ENCODE measurements around the gene GBP7. TPM values are rescaled to one million over a fixed set of nuclear protein-coding genes. Genes with fewer than 3 reads are reported as not detected.
"Not testable (repeated sequence)": the region's sequence is repeated elsewhere in the genome, so short reads cannot be mapped to it uniquely, and the experiment has no call there.

The GBP7 gene
- total and polyA plus RNA-seq, 9 donors = 0.15 to 0.28 TPM; not detected in 7

DNA sequence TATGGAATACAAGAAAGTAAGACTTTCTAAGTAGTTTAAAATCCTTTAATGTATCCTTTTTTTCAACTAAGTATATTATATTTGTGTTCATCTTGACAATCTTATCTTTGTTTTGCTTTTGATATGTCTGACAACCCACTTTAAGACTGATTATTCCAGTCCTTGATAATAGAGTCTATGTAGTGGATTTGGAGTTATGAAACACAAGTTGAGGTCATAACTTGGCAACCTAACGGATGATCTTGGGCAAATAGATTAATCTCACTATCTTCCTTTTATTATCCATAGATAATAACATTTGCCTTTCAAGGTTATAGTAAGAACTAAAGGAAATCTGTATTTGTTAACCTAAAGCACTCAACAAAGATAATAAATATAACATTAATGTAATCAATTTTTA, 45.1 kb downstream of the GBP7 start:
- no peak for TF ChIP-seq EP300 (IDR thresholded peaks at IDR 0.05)
- no peak overlapping the region for H3K4me3 ChIP-seq
- no peaks in the 10 kb centered on the region for H3K27me3 ChIP-seq
- no peaks in the 10 kb centered on the region for H3K36me3 ChIP-seq
- intact Hi-C loops (cut with DNase I) = loop anchor here in 1 of 4 donors (10.0 kb wide), 1 partner anchor 56 kb away; no protein-coding TSS in a partner anchor
- no peaks in the 10 kb centered on the region for H3K4me1 ChIP-seq (ENCODE audit: insufficient read depth)
- H3K27ac ChIP-seq = no peak overlapping the region
- no peak for DNase-seq
- WGBS, 3 donors = 61 to 82% (median 81%) methylated on average over 1 of the region's 1 CpG
- H3K9me3 ChIP-seq = no peaks in the 10 kb centered on the region

DNA sequence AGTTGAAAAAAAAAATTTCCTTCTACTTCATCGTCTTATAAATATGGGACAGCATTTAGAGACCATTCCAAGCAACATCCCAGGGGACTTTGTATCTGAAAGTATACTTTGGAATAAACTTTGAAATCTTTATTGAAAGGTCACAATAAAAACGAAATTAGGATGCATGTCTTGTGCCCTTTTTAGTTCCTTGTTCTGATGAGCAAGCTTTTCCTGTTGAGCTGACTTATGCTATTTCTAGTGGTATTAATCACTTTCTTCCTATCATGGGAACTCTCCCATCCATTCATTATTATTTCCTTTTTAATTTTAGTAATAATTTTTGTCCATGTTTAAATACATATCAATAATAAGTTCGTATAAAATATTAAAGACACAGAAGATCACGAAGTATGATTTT, 45.9 kb downstream of the GBP7 start:
- no peaks in the 10 kb centered on the region for H3K9me3 ChIP-seq
- no peak for DNase-seq
- 45 to 50% (median 47%) methylated on average over 4 of the region's 4 CpGs for WGBS, 3 donors
- H3K4me3 ChIP-seq = no peak overlapping the region
- H3K36me3 ChIP-seq = no peaks in the 10 kb centered on the region
- intact Hi-C loops (cut with DNase I) = loop anchor here in 1 of 4 donors (10.0 kb wide), 1 partner anchor 55 kb away; no protein-coding TSS in a partner anchor
- TF ChIP-seq EP300 (IDR thresholded peaks at IDR 0.05) (no peak), POLR2A (IDR thresholded peaks at IDR 0.05) (no peak)
- TF ChIP-seq, protein P1, sequence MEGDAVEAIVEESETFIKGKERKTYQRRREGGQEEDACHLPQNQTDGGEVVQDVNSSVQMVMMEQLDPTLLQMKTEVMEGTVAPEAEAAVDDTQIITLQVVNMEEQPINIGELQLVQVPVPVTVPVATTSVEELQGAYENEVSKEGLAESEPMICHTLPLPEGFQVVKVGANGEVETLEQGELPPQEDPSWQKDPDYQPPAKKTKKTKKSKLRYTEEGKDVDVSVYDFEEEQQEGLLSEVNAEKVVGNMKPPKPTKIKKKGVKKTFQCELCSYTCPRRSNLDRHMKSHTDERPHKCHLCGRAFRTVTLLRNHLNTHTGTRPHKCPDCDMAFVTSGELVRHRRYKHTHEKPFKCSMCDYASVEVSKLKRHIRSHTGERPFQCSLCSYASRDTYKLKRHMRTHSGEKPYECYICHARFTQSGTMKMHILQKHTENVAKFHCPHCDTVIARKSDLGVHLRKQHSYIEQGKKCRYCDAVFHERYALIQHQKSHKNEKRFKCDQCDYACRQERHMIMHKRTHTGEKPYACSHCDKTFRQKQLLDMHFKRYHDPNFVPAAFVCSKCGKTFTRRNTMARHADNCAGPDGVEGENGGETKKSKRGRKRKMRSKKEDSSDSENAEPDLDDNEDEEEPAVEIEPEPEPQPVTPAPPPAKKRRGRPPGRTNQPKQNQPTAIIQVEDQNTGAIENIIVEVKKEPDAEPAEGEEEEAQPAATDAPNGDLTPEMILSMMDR (IDR thresholded peaks at IDR 0.05) = no peak
- peak overlapping the region in 1 of 2 donors; percentile 64 for H3K27ac ChIP-seq
- no peaks in the 10 kb centered on the region for H3K27me3 ChIP-seq
- H3K4me1 ChIP-seq (ENCODE audit: insufficient read depth) = no peaks in the 10 kb centered on the region

DNA sequence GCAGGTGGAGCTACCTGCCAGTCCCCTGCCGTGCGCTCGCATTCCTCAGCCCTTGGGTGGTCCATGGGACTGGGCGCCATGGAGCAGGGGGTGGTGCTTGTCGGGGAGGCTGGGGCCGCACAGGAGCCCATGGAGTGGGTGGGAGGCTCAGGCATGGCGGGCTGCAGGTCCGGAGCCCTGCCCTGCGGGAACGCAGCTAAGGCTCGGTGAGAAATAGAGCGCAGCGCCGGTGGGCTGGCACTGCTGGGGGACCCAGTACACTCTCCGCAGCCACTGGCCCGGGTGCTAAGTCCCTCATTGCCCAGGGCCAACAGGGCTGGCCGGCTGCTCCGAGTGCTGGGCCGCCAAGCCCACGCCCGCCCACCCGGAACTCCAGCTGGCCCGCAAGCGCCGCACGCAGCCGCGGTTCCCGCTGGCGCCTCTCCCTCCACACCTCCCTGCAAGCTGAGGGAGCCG, 47.8 kb downstream of the GBP7 start:
- H3K4me3 ChIP-seq; intact Hi-C loops (cut with DNase I); H3K36me3 ChIP-seq; H3K9me3 ChIP-seq; H3K27me3 ChIP-seq; H3K4me1 ChIP-seq (ENCODE audit: insufficient read depth): not testable (repeated sequence)
- H3K27ac ChIP-seq = peak overlapping the region; percentile 25 to 64
- peak in 3 of 5 donors; percentile 21 to 43 (median 40) for DNase-seq
- WGBS, 3 donors = 93 to 96% (median 95%) methylated on average over 27 to 31 of the region's 31 CpGs

DNA sequence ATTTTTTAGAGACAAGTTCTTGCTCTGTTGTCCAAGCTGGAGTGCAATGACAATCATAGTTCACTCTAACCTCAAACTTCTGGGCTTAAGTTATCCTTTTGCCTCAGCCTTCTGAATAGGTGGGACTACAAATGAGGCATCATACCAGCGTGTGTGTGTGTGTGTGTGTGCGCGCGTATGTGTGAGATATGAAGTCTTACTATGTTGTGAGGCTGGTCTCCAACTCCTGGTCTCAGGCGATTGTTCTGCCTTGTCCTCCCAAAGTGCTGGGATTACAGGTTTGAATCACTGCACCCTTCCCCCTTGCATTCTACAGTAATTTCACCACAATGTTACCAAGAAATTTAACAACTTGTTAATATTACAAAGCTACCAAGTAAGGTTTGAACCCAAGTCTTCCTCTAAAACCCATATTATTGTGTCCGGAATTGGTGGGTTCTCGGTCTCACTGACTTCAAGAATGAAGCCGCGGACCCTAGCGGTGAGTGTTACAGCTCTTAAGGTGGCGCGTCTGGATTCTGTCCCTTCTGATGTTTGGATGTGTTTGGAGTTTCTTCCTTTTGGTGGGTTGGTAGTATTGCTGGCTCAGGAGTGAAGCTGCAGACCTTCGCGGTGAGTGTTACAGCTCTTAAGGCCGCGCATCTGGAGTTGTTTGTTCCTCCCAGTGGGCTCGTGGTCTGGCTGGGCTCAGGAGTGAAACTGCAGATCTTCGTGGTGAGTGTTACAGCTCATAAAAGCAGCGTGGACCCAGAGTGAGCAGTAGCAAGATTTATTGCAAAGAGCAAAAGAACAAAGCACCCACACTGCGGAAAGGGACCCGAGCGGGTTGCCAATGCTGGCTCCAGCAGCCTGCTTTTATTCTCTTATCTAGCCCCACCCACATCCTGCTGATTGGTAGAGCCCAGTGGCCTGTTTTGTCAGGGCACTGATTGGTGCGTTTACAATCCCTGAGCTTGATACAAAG, 48.9 kb downstream of the GBP7 start:
- peak in 1 of 5 donors; percentile 15 for DNase-seq

DNA sequence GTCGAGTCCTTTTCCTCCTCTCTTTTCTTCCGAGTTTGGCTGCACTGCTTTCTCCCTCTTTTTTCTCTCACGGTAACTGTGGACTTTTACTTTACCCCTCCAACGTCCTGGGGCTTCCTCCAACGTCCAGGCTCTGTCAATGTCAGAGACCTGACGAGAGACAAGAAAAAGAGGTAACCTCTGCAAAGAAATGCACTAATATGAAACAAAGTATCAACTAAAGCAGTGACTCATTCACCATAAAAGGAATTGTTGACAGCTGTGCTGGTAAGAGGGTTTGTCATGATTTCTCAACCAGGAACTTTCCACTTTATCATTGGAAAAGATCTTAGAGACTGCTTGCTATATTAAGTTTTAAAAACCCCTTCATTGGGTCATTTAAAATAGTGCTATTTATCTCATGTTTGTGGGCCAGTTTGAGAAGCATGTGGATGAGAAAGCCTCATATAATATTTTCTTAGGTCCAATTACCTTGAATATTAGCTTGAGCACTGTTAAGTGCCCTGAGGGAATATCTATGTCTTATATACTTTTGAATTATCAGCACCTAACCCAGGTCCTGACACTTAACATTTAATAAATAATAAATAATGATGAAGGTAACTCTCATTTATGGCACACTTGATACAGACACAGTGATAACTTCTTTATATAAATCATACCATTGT, 49.8 kb downstream of the GBP7 start, which contains the start of gene GBP2:
Gene GBP2 (minus strand): TSS at position 202 of the 668 bp plus-strand sequence. CDS start 4,148 bp downstream, outside the sequence.
- Histone ChIP-seq H3K4me3 (peak within 1 kb of the TSS; percentile 52), H3K27ac (peak within 1 kb of the TSS; percentile 74 to 77), H3K9me3 (no peaks in the 10 kb centered on the region), H3K36me3 (no peaks in the 10 kb centered on the region), H3K27me3 (no peaks in the 10 kb centered on the region), H3K4me1 (ENCODE audit: insufficient read depth) (no peaks in the 10 kb centered on the region)
- WGBS, 3 donors = 0 to 1% (median 0%) methylated on average over 6 of the region's 6 CpGs
- no peak for DNase-seq
- intact Hi-C loops (cut with DNase I) = no loop called here
- TF ChIP-seq, protein P1 (IDR thresholded peaks at IDR 0.05) = no peak
- peak; percentile 33 for TF ChIP-seq POLR2A (IDR thresholded peaks at IDR 0.05)

More for the DNA sequence above, 48.9 kb downstream of the GBP7 start:
- H3K36me3 ChIP-seq; H3K27me3 ChIP-seq; H3K4me1 ChIP-seq (ENCODE audit: insufficient read depth); H3K9me3 ChIP-seq; intact Hi-C loops (cut with DNase I): not testable (repeated sequence)
- H3K27ac ChIP-seq = peak overlapping the region; percentile 19 to 77
- 80 to 86% (median 81%) methylated on average over 23 of the region's 23 CpGs for WGBS, 3 donors
- peak overlapping the region; percentile 52 for H3K4me3 ChIP-seq
